Brain microvascular endothelial cell (primary cell): ENCODE measurements around the gene HIVEP2.
A peak's percentile ranks its signal among the peaks of the same experiment; 100 is the strongest.

Experiments
- DNase-seq: peaks from one replicate; pipeline ENCODE4 v3.0.0-alpha.2; 2020
- H3K27ac ChIP-seq: fragments of 250-450 bp; sonication (Bioruptor Pico); 2 replicates; pipeline ENCODE4 v1.5.1; 2020; ENCODE audit warnings: mild to moderate bottlenecking, moderate library complexity
- H3K27me3 ChIP-seq: fragments of 250-450 bp; sonication (Bioruptor Pico); replicated peaks from 2 replicates; pipeline ENCODE4 v1.5.1; 2020; ENCODE audit warnings: mild to moderate bottlenecking
- H3K36me3 ChIP-seq: fragments of 250-450 bp; sonication (Bioruptor Pico); replicated peaks from 2 replicates; pipeline ENCODE4 v1.5.1; 2020; ENCODE audit warnings: mild to moderate bottlenecking
- H3K4me3 ChIP-seq: 2 replicates; pipeline ENCODE4 v1.5.1; 2011; ENCODE audit warnings: low read depth, mild to moderate bottlenecking, control low read depth, low read length, moderate library complexity
- CTCF ChIP-seq: IDR thresholded peaks from 2 replicates; pipeline ENCODE4 v1.5.1; 2011; ENCODE audit warnings: low read depth, mild to moderate bottlenecking, moderate library complexity, low read length, control low read depth, inconsistent platforms; ENCODE audit errors: missing control alignments
- in situ Hi-C: cut with HindIII; loops from 2 replicates; pipeline ENCODE4 v1.10.0; 2017; ENCODE audit warnings: low sequenced_read_pairs, low pct_ligation_motif_present

Gene HIVEP2

DNA sequence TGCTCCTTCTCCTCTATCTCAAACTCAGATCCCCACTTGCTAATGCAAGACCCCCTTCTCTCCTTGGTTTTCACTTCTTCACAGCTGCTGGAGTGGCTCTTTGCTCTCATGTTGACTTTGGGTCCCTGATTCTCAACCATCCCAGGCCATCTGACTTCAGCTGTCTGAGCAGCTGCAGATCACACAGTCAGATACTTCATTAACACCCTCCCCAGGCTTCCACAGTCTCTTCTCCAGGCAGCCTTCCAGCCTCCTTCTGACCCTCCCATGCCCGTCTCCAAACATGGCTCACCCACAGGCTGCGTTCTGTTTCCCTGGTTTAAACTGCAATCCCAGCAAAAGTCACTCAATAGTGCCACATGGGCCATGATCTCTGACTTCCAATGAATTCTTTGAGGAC, 65.4 kb downstream of the HIVEP2 start:
- no peak overlapping the region for H3K27ac ChIP-seq
- no peak for TF ChIP-seq CTCF
- no peak overlapping the region for H3K4me3 ChIP-seq
- H3K27me3 ChIP-seq: no peaks in the 10 kb centered on the region
- no peaks in the 10 kb centered on the region for H3K36me3 ChIP-seq
- in situ Hi-C loops: no loop called here
- no peak for DNase-seq

- Histone ChIP-seq H3K36me3 (no peaks in the 10 kb centered on the region), H3K27ac (no peak overlapping the region), H3K4me3 (no peak overlapping the region), H3K27me3 (no peaks in the 10 kb centered on the region)
- TF ChIP-seq CTCF: no peak
- no peak for DNase-seq
- in situ Hi-C loops: no loop called here
Observed at GRCh38 chr6:142879076-142879475, 65.9 kb downstream of the HIVEP2 start.

GRCh38 chr6:142878407-142878806, 66.6 kb downstream of the HIVEP2 start:
- H3K27ac ChIP-seq: no peak overlapping the region
- no peak for DNase-seq

GRCh38 chr6:142874676-142875075, 70.3 kb downstream of the HIVEP2 start:
- no peak for DNase-seq
- Histone ChIP-seq H3K27me3 (no peaks in the 10 kb centered on the region), H3K4me3 (no peak overlapping the region), H3K36me3 (no peaks in the 10 kb centered on the region), H3K27ac (no peak overlapping the region)
- no peak for TF ChIP-seq CTCF
- in situ Hi-C loops: no loop called here

More at GRCh38 chr6:142878407-142878806, 66.6 kb downstream of the HIVEP2 start:
- in situ Hi-C loops: no loop called here
- TF ChIP-seq CTCF: no peak
- Histone ChIP-seq H3K27me3 (no peaks in the 10 kb centered on the region), H3K4me3 (no peak overlapping the region), H3K36me3 (no peaks in the 10 kb centered on the region)

- no peak for TF ChIP-seq CTCF
- Histone ChIP-seq H3K36me3 (no peaks in the 10 kb centered on the region), H3K4me3 (no peak overlapping the region), H3K27me3 (no peaks in the 10 kb centered on the region), H3K27ac (peak overlapping the region; percentile 94)
- in situ Hi-C loops: no loop called here
- peak; percentile 54 for DNase-seq
Observed at GRCh38 chr6:142872376-142872775, 72.6 kb downstream of the HIVEP2 start.

DNA sequence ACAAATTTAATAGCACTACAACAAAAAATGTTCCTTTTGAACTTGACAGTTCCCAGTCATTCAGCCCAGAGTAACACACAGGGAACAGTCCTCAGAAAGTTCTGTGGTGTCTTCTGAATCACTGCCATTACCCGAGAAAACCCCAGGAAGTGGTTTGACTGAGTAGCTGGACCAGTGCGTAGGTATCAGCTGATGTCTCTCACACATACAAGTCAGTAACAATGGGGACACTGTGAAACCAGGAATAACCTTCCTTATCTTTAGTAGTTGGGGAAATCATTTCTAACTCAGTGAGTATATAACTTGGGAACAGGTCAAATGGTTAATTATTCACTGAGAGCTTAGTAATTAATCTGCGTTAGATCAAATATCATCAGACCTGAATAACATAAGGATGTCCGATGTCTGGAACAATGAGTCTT, 73.1 kb downstream of the HIVEP2 start:
- TF ChIP-seq CTCF: no peak
- no peaks in the 10 kb centered on the region for H3K27me3 ChIP-seq
- in situ Hi-C loops: no loop called here
- no peak overlapping the region for H3K4me3 ChIP-seq
- H3K27ac ChIP-seq: peak overlapping the region; percentile 94
- H3K36me3 ChIP-seq: no peaks in the 10 kb centered on the region
- DNase-seq: peak; percentile 97
